A172 (cell line): Measurements from ENCODE around the gene DISC1. TPM values are rescaled to one million over a fixed set of nuclear protein-coding genes. Genes with fewer than 3 reads are reported as not detected.

Experiments used
- DNase-seq: peaks from one replicate; pipeline ENCODE4 v3.0.0-alpha.2; 2015; ENCODE audit warnings: low spot score
- total RNA-seq: library from RNA; depleted of rRNA; stranded (reverse); fragments of >200 nt; shearing (Covaris generic); gene quantifications from 2 replicates; pipeline ENCODE4 v1.2.3, GENCODE V29; 2014

Gene DISC1
- total RNA-seq, 1 experiment from 2014 or later: 5.0 TPM

DNA sequence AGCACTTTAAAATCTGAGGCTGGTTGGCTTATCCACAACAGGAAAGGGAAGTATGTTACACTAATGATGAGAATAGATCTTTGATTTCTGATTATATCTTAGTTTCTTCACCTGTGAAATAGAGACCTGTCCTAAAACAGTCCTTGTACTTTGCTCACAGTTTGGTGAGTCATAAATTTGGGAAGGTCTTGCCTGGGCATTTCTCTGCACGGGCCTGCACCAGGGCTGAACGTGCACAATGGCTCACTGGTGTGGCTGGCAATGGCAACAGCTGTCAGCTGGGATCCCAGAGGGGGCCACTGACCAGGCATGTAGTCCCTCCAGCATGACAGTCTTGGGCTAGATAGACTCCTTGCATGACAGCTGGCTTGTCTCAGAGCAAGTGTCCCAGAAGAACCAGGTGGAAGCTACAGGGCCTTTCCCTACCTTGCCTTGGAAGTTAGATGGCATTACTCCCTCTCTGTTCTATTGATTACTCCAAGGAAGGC lies 367.4 kb downstream of the DISC1 start:
- DNase-seq: no peak

DNA sequence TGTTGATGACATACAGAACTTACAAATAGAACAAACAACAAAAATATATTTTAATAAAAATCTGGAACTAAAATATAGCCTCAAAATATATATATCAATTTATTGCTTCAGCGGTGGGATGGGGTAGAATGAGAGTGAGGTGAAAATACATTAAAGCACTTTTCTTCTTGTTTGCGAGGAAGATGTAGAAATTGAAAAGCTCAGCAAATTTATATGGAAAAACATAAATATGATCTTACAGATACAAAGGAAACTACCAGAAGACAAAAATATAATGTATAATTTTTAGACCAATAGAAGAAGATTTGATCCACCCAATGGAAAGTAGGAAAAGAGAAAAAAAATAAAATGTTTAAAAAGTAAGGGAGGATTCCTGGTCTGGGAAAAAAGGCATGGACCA lies 372.2 kb downstream of the DISC1 start:
- no peak for DNase-seq

DNA sequence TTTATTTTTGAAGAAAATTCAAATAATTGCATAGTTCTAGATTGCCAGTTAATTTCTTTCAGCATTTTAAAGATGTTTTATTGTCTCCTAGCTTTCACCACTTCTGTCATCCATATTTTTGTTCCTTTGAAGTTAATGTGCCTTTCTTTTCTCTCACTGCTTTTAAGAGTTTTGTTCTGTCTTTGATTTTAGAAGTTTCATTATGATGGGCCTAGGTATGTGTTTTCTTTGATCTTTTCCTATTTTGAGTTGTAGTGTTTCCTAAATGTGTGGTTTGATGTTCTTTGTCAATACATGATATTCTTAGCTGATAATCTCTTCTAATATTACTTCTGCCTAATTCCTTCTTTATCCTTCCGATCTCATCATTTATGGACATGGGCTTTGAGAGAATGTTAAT lies 378.7 kb downstream of the DISC1 start:
- DNase-seq: no peak

DNA sequence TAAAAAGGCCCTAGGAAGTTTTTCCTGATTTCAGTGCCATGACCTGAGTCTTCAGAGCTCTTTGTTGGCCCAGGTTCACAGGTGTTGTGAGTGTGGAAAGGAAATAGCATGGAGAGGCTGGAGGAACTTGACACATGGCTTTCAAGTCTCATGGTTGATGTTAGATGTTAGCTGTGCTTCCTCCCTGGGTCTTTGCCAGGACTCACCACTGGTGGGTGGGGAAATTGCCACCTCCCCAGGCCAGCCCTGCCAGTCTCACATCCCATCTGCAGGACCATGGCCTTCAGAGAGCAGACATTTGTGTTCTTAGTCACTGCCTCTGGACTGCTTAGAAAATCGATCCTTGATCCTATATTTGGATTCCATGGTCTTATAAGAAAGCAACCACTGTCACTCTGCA lies 383.2 kb downstream of the DISC1 start:
- DNase-seq: no peak

DNA sequence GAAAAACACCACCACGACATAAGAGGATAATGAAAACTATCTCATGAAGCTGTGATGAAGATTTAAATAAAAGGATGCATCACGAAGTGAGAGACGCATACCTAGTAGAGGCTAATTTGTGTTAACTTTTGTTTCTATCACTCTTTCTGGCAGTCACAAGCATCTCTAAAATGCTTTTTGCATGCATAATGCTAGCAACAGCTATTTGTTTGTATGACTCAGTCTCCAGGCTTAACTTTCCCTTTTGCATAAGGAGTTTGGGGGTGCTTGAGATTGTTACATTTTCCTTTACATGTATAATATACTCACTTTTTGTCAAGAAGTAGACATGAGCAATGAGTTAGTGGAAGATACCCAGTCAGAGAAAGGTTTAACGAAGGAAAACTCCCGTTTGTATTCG lies 385.4 kb downstream of the DISC1 start:
- DNase-seq: no peak

DNA sequence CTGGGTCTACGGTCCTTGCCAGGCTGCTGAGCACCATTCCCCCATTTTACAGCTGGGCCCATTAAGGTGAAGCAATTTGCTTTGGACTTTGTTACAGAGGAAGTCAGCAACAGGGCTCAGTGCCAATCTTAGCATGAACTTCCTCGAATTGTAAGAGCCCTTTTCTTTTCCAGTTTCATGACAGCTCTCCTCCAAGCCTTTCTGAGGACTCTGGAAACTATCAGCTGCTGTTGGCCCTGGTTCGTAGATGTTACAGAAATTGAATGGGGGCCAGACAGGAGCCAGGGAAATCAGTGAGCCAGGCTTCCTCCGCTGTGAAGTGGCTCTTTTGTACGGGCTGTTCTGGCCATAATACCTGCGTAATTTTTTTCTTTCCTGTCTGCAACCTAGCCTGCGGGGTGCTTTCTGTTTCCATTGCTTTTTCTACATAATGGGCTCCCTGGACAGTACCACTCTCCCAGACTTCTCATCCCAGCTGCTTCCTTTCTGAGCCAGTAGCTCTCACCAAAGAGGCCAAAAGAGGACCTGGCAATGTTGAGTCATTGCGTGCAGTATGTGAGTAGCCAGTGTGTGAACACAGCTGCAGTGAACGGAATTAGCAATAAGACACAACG lies 386.3 kb downstream of the DISC1 start:
- no peak for DNase-seq

DNA sequence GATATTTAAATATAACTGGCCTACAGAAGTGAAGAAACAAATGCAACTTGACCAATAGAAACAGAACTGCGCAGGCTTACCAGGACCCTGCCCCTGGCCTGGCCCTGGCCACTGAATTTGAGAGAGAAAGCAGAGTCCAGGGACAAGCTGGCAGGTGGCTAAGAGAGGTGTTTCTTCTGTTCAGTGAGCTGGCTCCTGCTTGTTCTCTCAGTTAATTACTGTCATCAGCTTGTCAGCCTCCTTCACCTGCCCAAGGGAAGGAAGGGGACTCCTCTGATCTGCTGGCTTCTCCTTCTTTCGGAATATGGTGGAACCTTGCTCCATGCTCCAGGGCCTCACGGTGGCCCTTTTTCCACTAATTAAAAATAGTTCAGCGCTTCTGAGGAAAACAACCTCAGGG lies 388.4 kb downstream of the DISC1 start:
- no peak for DNase-seq

DNA sequence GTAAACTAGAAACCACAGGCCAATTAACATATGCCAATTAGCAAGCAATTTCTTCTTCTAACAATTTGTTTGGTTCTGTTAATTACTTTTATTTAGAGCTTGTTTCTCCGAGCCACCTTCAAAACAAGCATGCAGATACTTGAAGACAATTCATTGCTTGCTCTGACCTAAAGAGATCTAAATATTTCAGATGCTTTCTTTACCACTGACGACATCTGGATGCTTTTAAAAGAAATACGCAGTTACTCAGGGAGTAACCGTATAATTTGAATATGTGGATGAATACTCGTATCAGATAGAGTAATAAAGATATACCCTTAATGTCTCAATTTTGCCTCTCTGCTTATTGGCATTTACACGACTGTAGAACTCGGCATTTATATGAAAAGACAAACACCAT lies 390.0 kb downstream of the DISC1 start:
- DNase-seq: no peak

DNA sequence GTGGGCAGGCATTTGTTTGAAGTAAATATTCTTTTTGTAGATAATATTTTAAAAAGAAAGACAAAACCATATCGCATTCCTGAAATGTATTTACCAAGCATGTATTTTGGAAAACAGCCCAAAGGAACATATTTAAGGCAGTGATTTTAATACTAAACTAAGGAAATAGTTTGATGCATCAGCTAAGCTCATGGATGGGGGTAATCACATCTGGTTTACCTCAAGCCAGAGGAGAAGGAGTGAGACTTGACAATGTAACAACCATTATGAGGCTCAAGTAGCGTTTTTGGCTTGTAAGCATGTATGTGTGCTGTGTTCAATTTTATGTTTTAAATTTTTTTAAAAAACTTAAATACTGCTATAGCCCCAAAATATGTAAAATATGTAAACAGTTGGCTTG lies 390.5 kb downstream of the DISC1 start:
- no peak for DNase-seq

DNA sequence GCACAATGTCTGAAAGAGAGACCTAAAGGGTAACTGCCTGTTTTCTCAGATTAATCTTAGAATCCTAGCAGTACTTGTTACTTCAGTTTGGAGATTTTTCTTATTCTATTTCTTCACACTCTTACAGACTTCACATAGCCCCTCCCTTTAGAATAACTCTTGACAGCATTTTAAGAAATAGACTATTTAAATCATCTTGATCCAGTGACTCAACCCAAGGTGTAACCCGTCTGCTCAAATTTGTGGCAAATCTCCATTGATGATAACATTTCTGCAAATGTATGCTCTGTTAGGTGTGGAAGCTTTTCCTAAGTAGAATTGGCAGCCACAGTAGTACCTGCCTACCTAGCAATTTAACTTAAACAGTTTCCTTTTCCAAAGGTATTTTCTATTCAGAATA lies 391.2 kb downstream of the DISC1 start:
- no peak for DNase-seq

DNA sequence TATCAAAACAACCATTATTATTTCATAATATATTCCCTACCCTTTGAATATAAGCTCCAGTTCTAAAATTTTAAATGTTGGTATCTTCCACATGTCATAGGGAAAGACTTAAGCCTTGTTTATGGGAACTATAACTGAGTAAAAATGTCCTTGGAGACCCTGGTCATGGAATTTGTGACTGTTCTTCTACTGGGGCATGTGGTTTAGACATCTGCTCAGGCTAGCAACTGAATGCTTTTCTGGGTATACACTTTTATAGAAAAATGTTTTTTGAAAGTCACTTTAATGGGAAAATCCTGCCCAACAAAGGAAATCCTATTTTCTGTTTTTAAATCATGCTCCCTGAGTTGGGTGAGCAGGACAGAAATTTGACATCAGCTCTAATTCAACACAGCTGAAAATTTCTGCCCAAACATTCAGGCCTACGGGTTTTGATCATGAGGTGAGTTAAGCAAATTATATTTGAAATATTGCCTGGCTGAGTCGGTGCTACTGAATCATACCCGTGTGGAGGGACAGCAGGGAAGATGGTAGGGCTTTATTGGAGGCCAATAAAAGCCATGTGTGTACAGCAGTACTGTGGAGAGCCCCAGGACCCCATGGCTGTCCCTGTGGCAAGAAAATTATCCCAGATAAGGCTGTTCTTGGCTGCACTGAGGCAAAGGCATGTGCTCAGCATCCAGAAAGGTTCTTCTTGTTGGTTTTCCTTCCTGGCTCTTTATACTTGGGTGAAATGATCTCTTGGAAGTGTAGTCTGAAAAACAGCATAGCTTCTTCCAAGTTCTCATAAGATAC lies 391.8 kb downstream of the DISC1 start:
- DNase-seq: no peak

DNA sequence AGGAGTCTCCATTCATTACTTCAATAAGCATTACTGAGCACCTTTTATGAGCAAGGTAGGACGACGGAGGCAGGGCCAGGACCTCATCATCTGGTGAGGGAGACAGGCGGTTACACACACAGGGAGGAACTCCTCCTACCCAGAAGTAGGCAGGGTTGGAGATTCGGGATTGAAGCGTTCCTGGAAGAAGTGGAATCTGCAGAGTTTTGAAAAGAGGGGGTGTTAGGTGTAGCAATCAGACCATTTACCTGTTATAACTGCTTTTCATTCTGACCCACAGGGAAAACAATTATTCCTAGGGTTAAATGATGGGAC lies 392.4 kb downstream of the DISC1 start:
- DNase-seq: no peak

DNA sequence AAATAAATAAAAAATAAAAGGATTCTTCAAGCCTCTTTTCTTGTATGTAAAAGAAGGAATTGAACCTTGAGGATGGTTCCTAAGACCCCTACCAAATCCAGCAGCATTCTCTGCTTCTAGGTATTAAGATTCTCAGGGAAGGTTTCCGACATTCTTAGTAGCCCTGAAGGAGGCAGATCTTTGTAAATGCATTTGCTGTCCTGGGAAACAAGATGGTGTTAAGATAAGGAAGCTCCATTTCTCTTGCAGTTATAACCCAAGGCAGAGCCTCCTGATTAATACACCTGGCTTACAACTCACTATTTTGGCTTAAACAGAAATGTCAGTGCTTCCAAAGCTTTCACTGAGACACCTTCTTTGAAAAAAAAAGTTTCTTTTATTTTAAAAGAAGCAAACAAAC lies 393.8 kb downstream of the DISC1 start:
- no peak for DNase-seq

DNA sequence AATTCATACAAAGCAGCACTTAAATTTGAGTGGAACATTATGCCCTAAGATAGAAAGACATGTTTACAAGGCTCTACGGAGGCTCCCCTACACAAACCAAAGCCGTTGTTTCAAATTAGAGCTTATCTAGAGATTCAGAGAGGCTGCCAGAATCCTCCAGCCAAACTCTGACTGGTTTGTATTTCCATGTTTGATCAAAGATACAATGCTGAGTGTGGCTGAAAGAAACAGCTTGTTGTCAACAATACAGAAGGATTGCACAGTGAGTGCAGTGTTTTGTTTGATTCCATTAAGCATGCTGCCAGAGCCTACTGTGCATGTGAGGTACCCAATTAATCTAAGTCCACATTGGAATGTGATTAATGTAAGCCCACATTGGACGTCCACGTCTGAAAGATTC lies 402.7 kb downstream of the DISC1 start:
- DNase-seq: no peak

DNA sequence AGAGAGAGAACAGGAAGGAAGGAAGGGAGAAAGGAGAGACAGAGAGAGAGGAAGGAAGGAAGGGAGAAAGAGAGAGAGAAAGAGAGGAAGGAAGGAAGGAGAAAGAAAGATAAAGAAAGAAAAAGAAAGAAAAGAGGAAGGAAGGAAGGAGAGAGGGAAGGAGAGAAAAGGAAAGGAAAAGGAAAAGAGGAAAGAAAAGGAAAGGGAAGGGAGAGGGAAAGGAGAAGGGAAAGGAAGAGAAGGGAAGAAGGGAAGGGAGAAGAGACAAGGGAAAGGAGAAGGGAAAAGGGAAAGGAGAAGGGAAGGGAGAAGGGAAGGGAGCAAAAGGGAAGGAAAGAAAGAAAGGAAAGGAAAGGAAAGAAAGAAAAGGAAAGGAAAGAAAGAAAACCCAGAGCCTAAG lies 404.6 kb downstream of the DISC1 start:
- DNase-seq: no peak

DNA sequence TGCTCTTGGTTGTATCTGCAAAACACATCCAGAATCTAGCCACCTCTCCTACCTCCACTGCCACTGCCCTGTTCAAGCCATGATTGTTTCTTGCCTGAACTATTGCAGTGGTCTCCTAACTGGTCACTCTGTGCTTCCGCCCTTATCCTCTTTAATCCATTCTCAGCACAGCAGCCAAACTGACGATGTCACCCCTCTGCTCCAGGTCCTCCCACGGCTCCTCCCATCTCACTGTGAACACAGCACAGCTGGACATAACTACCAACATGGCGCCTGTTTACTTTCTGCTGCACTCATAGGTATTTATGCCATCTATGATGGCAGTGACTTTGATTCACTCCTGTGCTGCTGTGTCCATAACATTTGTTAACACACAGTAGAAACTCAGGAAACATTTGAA lies 406.7 kb downstream of the DISC1 start:
- DNase-seq: peak; percentile 14

DNA sequence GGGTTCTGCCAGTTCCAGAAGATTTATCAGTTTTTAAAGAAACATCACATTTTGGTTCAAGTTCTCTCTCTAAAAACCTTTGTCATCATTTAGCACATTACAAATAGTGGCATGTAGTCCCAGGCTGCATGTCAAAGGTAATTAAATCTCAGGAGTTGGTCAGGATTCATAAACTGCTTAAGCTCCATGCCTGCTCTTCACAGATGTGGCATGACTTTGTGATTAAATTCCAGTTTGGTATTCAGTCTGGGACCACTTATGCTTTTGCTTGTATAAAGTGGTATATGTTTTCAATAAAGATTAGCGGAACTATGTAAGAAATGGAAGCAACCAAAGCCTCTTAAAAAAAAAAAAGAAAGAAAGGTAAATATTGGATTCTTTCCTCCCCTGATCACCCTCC lies 408.0 kb downstream of the DISC1 start:
- DNase-seq: no peak

DNA sequence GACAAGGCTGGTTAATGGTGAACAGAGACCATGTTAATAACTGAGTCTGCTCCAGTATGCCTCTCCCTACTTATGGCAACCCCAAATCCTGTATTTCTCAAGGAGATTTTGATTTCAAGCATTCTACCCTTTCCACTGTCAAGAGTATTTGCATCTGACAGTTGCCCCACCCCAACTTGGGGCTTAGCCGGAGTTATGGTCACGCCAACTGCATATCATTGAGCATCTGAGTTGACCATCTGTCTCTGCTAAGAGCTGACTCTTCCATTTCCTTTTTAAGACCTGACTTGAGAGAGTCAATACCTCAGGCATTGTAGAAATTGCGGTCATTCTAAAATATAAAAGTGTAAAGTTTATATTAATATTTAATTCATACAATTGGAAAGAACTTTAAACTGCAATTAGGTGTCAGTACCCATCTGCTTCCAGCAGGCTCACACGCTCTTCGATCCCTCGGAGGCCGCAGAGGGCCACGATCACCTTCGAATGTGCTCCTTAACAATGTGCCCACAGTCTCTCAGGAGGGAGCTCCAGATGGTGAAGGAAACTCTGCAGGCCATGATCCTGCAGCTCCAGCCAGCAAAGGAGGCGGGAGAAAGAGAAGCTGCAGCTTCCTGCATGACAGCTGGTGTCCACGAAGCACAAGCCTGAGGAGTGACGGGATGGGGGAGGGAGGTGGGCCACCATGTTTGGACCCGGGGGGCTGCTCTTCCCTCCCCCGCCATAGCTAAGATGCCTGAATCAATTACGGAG lies 409.8 kb downstream of the DISC1 start:
- no peak for DNase-seq

DNA sequence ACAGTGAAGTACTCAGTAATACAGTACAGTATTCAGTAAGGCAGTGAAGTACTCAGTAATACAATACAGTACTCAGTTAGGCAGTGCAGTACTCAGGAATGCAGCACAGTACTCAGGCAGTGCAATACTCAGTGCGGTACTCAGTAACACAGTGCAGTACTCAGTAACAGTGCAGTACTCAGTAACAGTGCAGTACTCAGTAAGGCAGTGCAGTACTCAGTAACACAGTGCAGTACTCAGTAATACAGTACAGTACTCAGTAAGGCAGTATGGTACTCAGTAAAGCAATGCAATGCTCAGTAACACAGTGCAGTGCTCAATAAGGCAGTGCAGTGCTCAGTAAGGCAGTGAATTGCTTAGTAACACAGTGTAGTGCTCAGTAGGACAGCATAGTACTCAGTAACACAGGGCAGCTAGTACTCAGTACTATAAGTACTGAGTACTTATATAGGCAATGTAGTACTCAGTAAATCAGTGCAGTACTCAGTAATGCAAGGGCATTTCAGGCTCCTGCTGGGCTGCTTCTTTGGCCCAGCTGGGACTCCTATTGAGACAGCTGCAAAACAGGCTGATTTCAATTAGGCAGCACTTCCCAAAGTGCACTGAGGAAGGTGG lies 411.3 kb downstream of the DISC1 start:
- DNase-seq: no peak

DNA sequence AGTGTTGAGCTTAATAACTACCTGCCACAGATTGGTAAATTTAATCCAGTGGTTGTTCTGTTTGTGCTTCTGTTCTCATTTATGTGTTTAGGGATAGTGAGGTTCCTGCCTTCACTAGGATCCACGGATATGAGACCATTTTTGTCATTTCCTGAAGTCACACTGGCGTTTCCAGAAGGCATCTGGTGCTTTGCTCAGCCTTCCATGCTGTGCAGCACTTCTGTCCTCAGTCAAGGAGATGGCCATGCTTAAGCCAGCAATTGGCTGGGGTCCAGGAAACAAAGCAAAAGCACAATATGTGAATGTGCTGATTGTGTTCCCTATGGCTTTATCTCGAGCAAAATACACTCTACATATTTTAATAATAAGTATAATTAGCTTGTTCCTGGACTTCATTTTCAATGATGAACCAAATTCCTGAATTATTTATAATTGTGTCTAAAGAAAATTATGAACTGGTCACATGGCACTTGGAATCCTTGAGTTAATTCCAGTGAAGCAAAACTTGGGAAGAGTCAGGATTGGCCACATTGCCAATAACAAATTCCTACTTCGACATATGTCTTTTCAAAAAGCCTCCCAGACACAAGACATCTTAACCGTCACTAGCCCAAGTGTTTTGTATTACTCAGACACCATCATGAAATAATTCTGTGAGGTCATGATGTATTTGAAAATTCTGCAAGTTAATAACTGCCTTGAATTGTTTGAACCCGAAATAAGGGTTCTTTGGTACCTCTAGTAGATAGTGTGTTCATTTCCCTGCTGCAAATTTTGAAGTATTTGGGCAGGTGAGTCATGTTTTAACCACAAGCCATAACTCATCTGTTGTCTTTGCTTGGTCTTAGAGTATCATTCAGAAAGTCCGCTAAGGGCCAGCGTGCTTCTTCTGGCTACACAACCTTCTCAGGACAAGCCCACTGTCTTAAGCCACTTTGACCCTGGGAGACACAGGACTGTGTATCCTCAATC lies 412.4 kb downstream of the DISC1 start:
- peak; percentile 74 for DNase-seq

DNA sequence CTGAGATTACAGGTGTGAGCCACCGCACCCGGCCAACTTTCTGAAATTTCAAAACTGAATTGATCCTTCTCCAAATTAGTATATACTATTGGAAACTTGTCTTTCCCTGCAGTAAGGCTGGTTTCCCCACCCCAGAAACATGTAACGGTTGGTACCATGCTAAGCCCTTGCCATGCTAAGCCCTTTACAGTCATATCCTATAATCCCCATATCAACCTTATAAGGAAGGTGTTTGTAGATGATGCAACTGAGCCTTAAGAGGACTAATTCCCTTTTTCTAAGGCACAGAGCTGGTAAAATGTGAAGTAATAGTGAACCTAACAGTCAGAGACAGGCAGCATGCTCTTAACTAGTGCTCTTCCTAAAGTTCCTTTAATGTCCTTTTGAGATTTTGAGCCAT lies 413.7 kb downstream of the DISC1 start:
- no peak for DNase-seq
